ENCODE results near the gene PSMB10. TPM values are rescaled to one million over a fixed set of nuclear protein-coding genes. Genes with fewer than 3 reads are reported as not detected.

The PSMB10 gene
- total and polyA plus RNA-seq, 10 donors: 80.3 to 236 (median 141) TPM

DNA sequence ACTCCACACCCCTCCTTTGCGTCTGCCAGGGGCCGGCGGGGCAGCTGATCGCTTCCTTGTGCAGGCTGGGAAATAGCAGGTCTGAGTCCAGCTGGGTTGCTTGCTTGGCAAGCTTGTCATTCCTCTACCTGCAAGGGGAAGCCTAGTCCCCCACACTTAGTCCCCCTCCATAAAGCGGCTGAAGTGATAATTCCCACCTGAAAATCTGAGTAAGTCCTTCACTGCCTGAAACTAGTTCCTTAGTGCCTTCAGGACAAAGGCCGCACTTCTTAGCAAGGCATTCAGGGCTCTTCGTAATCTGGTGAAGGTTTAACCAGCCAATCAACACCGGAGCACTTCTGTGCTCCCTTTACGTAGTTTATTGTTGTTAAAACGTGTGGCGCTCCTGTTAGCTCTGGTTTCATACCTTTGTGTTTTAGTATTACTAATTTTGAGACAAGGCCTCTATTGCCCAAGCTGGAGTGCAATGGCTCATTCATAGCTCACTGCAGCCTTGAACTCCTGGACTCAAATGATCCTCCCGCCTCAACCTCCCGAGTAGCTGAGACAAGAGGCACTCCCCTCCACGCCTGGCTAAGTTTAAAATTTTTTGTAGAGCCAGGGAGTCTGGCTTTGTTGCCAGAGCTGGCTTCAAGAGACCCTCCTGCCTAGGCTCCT lies 42.8 kb downstream of the PSMB10 start:
- intact Hi-C loops (cut with DNase I; ENCODE audit: low total_unique reads): no loop called here
- 27 to 36% (median 31%) methylated on average over 13 to 14 of the region's 14 CpGs for WGBS, 5 donors
- TF ChIP-seq, protein P1, sequence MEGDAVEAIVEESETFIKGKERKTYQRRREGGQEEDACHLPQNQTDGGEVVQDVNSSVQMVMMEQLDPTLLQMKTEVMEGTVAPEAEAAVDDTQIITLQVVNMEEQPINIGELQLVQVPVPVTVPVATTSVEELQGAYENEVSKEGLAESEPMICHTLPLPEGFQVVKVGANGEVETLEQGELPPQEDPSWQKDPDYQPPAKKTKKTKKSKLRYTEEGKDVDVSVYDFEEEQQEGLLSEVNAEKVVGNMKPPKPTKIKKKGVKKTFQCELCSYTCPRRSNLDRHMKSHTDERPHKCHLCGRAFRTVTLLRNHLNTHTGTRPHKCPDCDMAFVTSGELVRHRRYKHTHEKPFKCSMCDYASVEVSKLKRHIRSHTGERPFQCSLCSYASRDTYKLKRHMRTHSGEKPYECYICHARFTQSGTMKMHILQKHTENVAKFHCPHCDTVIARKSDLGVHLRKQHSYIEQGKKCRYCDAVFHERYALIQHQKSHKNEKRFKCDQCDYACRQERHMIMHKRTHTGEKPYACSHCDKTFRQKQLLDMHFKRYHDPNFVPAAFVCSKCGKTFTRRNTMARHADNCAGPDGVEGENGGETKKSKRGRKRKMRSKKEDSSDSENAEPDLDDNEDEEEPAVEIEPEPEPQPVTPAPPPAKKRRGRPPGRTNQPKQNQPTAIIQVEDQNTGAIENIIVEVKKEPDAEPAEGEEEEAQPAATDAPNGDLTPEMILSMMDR (IDR thresholded peaks at IDR 0.05 in 8 of 11, conservative IDR thresholded peaks at IDR 0.05 in 3 of 11): no peak
- TF ChIP-seq POLR2A (IDR thresholded peaks at IDR 0.05) (no peak), POLR2AphosphoS5 (IDR thresholded peaks at IDR 0.05) (no peak)
- peak overlapping the region; percentile 88 to 97 (median 94) for H3K27ac ChIP-seq
- H3K36me3 ChIP-seq: no peaks in the 10 kb centered on the region
- peak overlapping the region; percentile 86 to 97 (median 92) for H3K4me3 ChIP-seq
- H3K9me3 ChIP-seq: no peaks in the 10 kb centered on the region
- no peaks in the 10 kb centered on the region for H3K27me3 ChIP-seq (replicated peaks in 1 of 7)
- DNase-seq: no peak
- peaks cover 21 to 63% (median 45%) of the 10 kb centered on the region in 6 donors for H3K4me1 ChIP-seq

DNA sequence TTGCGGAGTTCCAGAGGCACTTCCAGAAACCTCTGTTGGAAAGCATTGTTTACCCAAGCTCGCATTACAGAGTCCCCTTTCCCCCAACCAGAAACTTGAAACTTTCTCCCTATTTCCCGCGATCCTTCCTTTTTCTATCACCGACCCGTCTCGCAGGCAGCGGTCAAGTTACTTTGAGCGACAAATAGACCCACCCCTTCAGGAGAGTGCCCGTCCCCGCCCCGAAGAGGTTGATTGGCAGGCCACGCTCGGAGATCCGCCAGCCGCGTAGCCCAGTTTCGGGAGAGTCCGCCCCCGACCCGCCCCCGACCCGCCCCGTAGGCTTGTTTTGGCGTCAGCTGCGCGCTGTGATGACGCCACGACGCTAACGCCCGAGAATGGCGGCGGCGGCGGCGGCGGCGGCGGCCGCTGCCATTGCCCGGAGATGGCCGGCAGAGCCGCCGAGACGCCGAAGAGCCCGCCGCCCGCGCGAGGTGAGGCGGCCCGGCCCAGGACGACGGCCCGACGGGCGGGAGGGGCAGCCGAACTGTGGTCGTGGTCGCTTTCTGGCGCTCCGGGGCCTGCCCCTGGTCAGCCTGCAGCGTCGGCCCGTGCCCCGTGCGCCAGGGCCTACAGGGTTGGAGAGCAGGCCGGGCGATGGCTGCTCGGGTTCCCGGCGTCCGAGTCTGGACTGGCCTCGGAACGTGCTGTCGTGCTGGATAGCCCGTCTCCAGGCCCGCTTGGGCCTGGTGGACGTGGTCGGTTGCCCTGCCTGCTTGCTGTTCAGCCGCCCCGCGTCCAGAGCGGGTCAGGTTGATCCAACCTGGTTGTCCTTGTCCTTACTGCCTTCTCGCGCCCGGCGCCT lies 43.5 kb downstream of the PSMB10 start, which contains the start of gene PSKH1:
PSKH1 (plus strand) TSS at position 356 of the 844 bp plus-strand sequence. CDS start 15,496 bp downstream, outside the sequence.
- Histone ChIP-seq H3K27ac (peak within 1 kb of the TSS; percentile 88 to 97 (median 94)), H3K4me1 (peaks cover 21 to 59% (median 45%) of the 10 kb centered on the region in 6 donors), H3K4me3 (peak within 1 kb of the TSS; percentile 86 to 97 (median 92)), H3K36me3 (no peaks in the 10 kb centered on the region), H3K27me3 (replicated peaks in 1 of 7) (no peaks in the 10 kb centered on the region), H3K9me3 (no peaks in the 10 kb centered on the region)
- WGBS, 5 donors: 1% methylated on average over 47 to 90 of the region's 90 CpGs
- DNase-seq: peak; percentile 99
- TF ChIP-seq POLR2A (IDR thresholded peaks at IDR 0.05) (peak in 2 of 3 donors; percentile 27 to 74), POLR2AphosphoS5 (IDR thresholded peaks at IDR 0.05) (peak; percentile 82 to 90 (median 87))
- TF ChIP-seq, protein P1 (IDR thresholded peaks at IDR 0.05 in 8 of 11, conservative IDR thresholded peaks at IDR 0.05 in 3 of 11): peak in 2 of 11 experiments; percentile 9 to 39
- intact Hi-C loops (cut with DNase I; ENCODE audit: low total_unique reads): no loop called here

DNA sequence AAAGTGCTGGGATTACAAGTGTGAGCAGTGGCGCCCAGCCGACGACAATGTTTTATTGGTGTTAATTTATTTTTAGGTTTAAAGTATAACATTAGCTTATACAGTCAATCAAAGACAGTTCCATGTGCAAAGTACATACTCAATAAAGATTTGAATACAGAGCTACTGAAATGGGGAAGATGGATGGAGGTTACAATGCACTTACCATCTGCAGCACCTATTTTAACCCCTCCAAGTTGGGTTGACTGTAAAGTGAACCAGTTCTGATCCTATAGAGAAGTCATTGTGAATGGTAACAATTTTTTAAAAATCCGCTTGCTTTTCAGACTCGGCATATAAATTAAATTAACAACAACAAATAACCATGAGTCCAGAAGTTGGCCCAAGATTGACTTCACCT lies 44.3 kb downstream of the PSMB10 start:
- TF ChIP-seq POLR2AphosphoS5 (IDR thresholded peaks at IDR 0.05) (no peak), POLR2A (IDR thresholded peaks at IDR 0.05) (no peak)
- TF ChIP-seq, protein P1 (IDR thresholded peaks at IDR 0.05 in 8 of 11, conservative IDR thresholded peaks at IDR 0.05 in 3 of 11): no peak

More for the DNA sequence above, 44.3 kb downstream of the PSMB10 start:
- peaks cover 0 to 5% (median 0%) of the 10 kb centered on the region in 6 donors for H3K36me3 ChIP-seq
- no peaks in the 10 kb centered on the region for H3K27me3 ChIP-seq (replicated peaks in 1 of 7)
- DNase-seq: no peak
- H3K9me3 ChIP-seq: no peaks in the 10 kb centered on the region
- H3K4me1 ChIP-seq: peaks cover 21 to 52% (median 45%) of the 10 kb centered on the region in 6 donors
- H3K4me3 ChIP-seq: peak overlapping the region in 7 of 8 donors; percentile 86 to 97 (median 88)
- peak overlapping the region in 6 of 8 donors; percentile 88 to 97 (median 96) for H3K27ac ChIP-seq
- 71 to 78% (median 75%) methylated on average over 5 of the region's 5 CpGs for WGBS, 5 donors
- intact Hi-C loops (cut with DNase I; ENCODE audit: low total_unique reads): no loop called here
